Non-pigmented ciliary epithelial cell (primary cell): ENCODE results near the gene SPATA31A6.
A peak's percentile ranks its signal among the peaks of the same experiment; 100 is the strongest.
"Not testable (repeated sequence)": the region's sequence is repeated elsewhere in the genome, so short reads cannot be mapped to it uniquely, and the experiment has no call there.

ENCODE experiments used
- DNase-seq: peaks from one replicate; pipeline ENCODE4 v3.0.0-alpha.2; 2010; ENCODE audit warnings: low read depth

The SPATA31A6 gene

DNA sequence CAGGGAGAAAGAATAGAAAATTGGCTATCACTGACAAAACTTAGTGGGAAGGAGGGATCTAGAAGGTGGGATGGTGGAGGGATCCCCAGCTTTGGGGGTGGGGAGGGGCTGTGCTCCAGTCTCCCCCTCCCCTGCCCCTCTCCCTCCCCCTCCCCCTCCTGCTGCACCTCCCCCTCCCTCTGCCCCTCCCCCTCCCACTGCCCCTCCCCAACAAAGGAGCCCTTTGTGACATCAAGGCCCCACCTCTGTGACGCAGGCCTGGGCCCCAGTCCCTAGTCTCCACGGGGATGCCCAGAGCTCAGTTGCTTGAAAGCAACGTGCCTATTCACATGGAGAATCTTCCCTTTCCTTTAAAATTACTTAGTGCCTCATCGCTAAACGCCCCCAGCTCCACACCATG is at the start of gene SPATA31A6:
Gene SPATA31A6, plus strand, starts transcription at position 301 of the 400 bp plus-strand sequence. Its CDS starts 29 bp downstream, at position 330.
- DNase-seq = not testable (repeated sequence)

DNA sequence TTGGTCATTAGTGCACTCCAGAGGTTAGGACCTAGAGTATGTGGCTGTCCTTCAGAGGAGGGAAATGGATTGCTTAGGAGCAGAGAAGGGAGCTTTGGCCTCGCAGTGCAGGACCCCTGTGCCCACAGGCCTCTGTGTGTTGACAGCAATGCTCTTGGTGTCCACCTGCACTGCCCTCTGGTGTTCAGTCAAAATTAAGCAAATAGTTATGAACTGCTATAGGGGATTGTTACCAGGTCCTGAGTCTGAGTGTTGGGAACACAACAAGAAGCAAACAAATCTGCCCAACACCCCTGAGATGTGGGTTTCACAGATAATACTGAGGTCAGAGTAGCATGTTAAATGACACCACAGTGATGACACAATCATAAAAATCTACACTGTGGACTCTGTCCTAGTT is 23.2 kb upstream of the SPATA31A6 start:
- peak; percentile 2 for DNase-seq

DNA sequence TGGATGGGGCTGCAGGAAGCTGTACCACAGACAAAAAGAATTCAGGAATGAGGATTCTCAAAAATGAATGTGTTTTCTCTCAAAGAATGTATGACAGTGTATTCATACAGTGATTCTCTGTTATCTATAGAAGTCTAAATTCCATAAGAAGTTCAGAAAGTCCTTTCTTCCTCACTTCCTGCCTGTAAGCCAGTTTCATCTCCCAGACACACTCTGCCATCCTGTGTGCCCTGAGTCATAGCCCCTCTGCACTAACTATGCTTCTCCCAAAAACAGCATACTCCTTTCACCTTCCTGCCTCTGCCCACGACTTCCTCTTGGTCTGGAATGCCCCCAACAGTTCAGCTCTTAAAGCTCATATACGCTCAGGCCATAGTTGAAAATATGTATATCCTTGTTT is 36.4 kb downstream of the SPATA31A6 start:
- DNase-seq = peak; percentile 47

DNA sequence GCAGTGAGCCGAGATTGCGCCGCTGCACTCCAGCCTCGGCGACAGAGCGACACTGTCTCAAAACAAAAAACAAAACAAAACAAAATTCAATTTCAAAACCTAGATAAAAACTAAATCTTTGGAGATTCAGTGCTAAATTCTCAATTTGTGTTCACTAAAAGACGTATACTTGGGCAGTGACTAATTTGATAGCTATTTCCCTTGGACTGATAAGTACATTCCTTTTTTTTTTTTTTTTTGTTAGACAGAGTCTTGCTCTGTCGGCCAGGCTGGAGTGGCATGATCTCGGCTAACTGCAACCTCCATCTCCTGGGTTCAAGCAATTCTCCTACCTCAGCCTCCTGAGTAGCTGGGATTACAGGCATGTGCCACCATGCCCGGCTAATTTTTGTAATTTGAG is 39.8 kb downstream of the SPATA31A6 start:
- peak; percentile 34 for DNase-seq

DNA sequence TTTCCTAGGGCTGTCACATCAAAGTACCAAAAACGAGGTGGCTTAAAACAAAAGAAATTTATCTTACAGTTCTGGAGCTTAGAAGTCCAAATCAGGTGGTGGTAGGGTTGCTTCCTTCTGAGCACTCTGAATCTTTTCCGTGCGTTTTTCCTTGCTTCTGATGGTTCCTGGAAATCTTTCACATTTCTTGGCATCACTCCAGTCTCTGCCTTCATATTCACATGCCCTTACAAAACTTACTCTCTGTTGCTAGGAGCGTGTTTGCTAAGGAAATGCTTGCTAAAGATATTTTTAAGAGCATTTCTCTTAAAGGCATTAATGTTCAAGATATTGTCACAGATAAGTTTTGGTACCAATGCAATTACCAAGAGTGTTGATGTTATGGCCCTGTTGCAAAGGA is 49.6 kb downstream of the SPATA31A6 start:
- DNase-seq = not testable (repeated sequence)

DNA sequence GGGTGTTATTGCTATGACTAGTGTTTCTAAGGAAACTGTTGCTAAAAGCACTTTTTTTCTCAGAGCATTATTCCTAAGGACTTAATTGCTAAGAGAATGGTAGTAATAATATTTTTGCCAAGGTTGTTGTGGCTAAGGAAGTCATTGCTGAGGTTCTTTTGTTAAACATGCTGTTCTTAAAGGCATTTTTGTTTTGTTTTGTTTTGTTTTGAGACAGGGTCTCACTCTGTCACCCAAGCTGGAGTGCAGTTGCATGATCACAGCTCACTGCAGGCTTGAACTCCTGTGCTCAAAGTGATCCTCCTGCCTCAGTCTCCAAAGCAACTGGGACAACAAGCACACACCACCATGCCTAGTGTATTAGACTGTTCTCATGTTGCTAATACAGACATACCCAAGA is 51.2 kb downstream of the SPATA31A6 start:
- DNase-seq = not testable (repeated sequence)

DNA sequence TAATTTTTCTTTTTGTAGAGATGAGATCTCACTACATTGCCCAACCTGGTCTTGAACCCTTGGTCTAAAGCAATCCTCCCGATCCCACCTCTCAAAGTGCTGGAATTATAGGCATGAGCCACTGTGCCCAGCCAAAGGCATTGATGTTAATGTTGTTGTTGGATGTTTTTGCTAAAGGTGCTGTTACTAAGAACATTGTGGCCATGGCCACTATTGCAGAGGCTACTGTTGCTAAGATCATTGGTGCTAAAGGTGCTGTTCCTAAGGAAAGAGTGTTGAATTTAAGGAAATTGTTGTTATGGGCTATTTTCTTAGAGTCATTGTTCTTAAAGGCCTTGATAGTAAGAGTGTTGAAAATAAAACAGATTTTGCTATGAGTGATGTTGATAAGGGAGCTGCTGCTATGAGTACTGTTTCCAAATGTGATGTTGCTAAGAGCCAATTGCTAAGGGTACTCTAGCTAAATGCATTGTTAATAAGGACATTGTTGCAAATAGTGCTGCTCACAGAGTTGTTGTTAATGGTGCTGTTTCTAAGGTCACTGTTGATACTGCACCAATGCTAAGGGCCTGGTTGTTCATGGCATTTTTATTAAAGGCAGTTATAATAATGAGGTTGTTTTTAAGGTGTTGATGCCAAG is 52.0 kb downstream of the SPATA31A6 start:
- not testable (repeated sequence) for DNase-seq

DNA sequence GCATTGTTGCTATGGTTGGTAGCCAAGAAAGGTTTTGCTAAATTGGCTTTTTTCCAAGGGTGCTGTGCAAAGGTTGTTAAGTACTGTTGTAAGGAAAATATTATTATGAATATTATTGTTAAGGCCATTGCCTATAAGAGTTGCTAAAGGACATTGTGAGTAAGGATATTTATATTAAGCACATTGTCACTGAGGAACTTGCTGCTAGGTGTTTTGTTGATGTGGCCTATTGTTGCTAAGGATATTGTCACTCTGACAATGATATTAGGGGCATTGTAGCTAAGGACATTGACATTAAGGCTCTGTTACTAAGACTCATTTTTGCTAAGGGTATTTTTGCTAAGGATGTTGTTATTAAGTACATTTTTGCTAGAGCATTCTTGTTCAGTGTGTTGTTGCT is 52.6 kb downstream of the SPATA31A6 start:
- DNase-seq = not testable (repeated sequence)

DNA sequence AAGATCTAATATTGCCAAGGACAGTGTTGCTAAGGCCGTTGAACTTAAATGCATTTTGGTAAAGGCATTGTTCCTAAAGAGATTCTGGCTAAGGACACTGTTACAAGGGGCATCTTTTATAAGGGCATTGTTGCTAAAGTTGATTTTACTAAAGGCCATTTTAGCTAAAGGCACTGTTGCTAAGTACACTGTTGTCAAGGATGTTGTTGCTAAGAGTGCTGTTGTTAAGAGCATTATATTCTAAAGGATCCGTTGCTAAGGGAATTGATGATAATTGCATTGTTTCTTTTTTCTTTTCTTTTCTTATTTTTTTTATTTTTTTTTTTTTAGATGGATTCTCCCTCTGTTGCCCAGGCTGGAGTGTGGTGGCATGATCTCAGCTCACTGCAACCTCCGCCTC is 53.9 kb downstream of the SPATA31A6 start:
- not testable (repeated sequence) for DNase-seq

DNA sequence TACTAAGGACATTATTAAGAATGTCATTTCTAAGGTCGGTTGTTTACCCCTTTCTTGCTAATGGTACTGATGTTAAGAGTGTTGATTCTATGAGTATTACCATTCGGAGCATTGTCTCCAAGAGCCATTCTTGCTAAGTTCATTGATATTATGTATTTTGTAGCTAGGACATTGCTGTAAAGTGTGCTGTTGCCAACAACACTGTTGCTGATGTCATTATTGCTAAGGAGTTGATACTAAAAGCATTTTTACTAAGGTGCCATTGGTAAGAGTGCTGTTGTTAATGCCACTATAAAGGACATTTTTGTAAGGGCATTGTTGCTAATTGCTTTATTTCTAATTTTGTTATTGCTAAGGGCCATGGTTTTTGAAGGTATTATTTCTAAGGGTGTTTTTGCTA is 55.4 kb downstream of the SPATA31A6 start:
- DNase-seq = not testable (repeated sequence)
